Immature natural killer cell (primary cell): ENCODE measurements around the gene IGSF21. TPM values are rescaled to one million over a fixed set of nuclear protein-coding genes. Genes with fewer than 3 reads are reported as not detected.

Experiments used
- DNase-seq, 3 donors: peaks; one replicate each; pipeline ENCODE4 v3.0.0; 2022; ENCODE audit warnings: mixed read lengths in 1 of 3
- H3K27ac Mint-ChIP-seq, 6 donors: one replicate each; pipeline ENCODE4 v1.8.0; 2020; ENCODE audit warnings: mixed read lengths in 6 of 6, mild to moderate bottlenecking in 5 of 6, inconsistent platforms in 4 of 6, moderate library complexity in 3 of 6
- H3K27me3 Mint-ChIP-seq, 3 donors: one replicate each; pipeline ENCODE4 v1.8.0; 2020 to 2021; ENCODE audit warnings: low read depth in 3 of 3, mild to moderate bottlenecking in 3 of 3, mixed read lengths in 3 of 3, moderate library complexity in 3 of 3, inconsistent platforms in 1 of 3
- H3K36me3 Mint-ChIP-seq, 3 donors: one replicate each; pipeline ENCODE4 v1.8.0; 2020; ENCODE audit warnings: mixed read lengths in 3 of 3, inconsistent platforms in 2 of 3, mild to moderate bottlenecking in 2 of 3
- H3K4me1 Mint-ChIP-seq, 2 donors: one replicate each; pipeline ENCODE4 v1.8.0; 2020; ENCODE audit warnings: inconsistent platforms in 2 of 2, mild to moderate bottlenecking in 2 of 2, mixed read lengths in 2 of 2, moderate library complexity in 1 of 2
- H3K4me3 Mint-ChIP-seq, 5 donors: one replicate each; pipeline ENCODE4 v1.8.0; 2020; ENCODE audit warnings: mild to moderate bottlenecking in 5 of 5, mixed read lengths in 5 of 5, inconsistent platforms in 3 of 5, moderate library complexity in 3 of 5
- H3K9me3 Mint-ChIP-seq, 6 donors: one replicate each; pipeline ENCODE4 v1.8.0; 2020; ENCODE audit warnings: mild to moderate bottlenecking in 6 of 6, mixed read lengths in 6 of 6, inconsistent platforms in 4 of 6, moderate library complexity in 3 of 6
- polyA plus RNA-seq, 3 donors: library from polyadenylated mRNA; unstranded; fragments of 300-500 nt; fragmentation: Illumina TruSeq; gene quantifications; one replicate each; pipeline ENCODE4 v1.2.3, GENCODE V29; 2021

The IGSF21 gene
- polyA plus RNA-seq, 3 donors from 2014 or later, result not detected

- no peak for DNase-seq
- Mint-ChIP-seq H3K27ac (no peak overlapping the region), H3K36me3 (no peaks in the 10 kb centered on the region), H3K4me3 (no peak overlapping the region), H3K9me3 (no peaks in the 10 kb centered on the region), H3K4me1 (no peaks in the 10 kb centered on the region), H3K27me3 (peaks cover 4 to 11% (median 4%) of the 10 kb centered on the region in 3 donors)
Measured at GRCh38 chr1:18118078-18118477, 10.5 kb downstream of the IGSF21 start.

GRCh38 chr1:18118491-18118890, 10.9 kb downstream of the IGSF21 start:
- no peak overlapping the region for H3K4me3 Mint-ChIP-seq
- H3K9me3 Mint-ChIP-seq, result no peaks in the 10 kb centered on the region
- no peaks in the 10 kb centered on the region for H3K4me1 Mint-ChIP-seq
- H3K27ac Mint-ChIP-seq, result no peak overlapping the region
- no peak for DNase-seq
- no peaks in the 10 kb centered on the region for H3K36me3 Mint-ChIP-seq
- H3K27me3 Mint-ChIP-seq, result peaks cover 4 to 10% (median 4%) of the 10 kb centered on the region in 3 donors

GRCh38 chr1:18119289-18119688, 11.7 kb downstream of the IGSF21 start:
- H3K27me3 Mint-ChIP-seq, result peaks cover 4 to 9% (median 4%) of the 10 kb centered on the region in 3 donors
- H3K4me1 Mint-ChIP-seq, result no peaks in the 10 kb centered on the region

GRCh38 chr1:18119771-18120377, 12.3 kb downstream of the IGSF21 start:
- no peaks in the 10 kb centered on the region for H3K36me3 Mint-ChIP-seq
- no peak overlapping the region for H3K27ac Mint-ChIP-seq
- no peak overlapping the region for H3K4me3 Mint-ChIP-seq
- no peak for DNase-seq
- peaks cover 4 to 9% (median 4%) of the 10 kb centered on the region in 3 donors for H3K27me3 Mint-ChIP-seq
- no peaks in the 10 kb centered on the region for H3K4me1 Mint-ChIP-seq
- no peaks in the 10 kb centered on the region for H3K9me3 Mint-ChIP-seq

More at GRCh38 chr1:18119289-18119688, 11.7 kb downstream of the IGSF21 start:
- DNase-seq, result no peak
- H3K27ac Mint-ChIP-seq, result no peak overlapping the region
- no peaks in the 10 kb centered on the region for H3K36me3 Mint-ChIP-seq
- no peak overlapping the region for H3K4me3 Mint-ChIP-seq
- H3K9me3 Mint-ChIP-seq, result no peaks in the 10 kb centered on the region

GRCh38 chr1:18120638-18121037, 13.0 kb downstream of the IGSF21 start:
- no peaks in the 10 kb centered on the region for H3K36me3 Mint-ChIP-seq
- H3K27me3 Mint-ChIP-seq, result peaks cover 4 to 9% (median 8%) of the 10 kb centered on the region in 3 donors
- no peak overlapping the region for H3K4me3 Mint-ChIP-seq
- DNase-seq, result no peak
- no peaks in the 10 kb centered on the region for H3K9me3 Mint-ChIP-seq
- H3K27ac Mint-ChIP-seq, result no peak overlapping the region
- no peaks in the 10 kb centered on the region for H3K4me1 Mint-ChIP-seq

GRCh38 chr1:18121072-18121820, 13.6 kb downstream of the IGSF21 start:
- H3K36me3 Mint-ChIP-seq, result no peaks in the 10 kb centered on the region
- no peak overlapping the region for H3K27ac Mint-ChIP-seq
- H3K4me3 Mint-ChIP-seq, result no peak overlapping the region
- H3K9me3 Mint-ChIP-seq, result no peaks in the 10 kb centered on the region
- no peaks in the 10 kb centered on the region for H3K4me1 Mint-ChIP-seq
- H3K27me3 Mint-ChIP-seq, result peaks cover 4 to 9% (median 8%) of the 10 kb centered on the region in 3 donors
- DNase-seq, result no peak

- H3K27me3 Mint-ChIP-seq, result peaks cover 4 to 6% (median 4%) of the 10 kb centered on the region in 3 donors
- H3K36me3 Mint-ChIP-seq, result no peaks in the 10 kb centered on the region
Measured at GRCh38 chr1:18123467-18123992, 15.9 kb downstream of the IGSF21 start.

GRCh38 chr1:18124977-18125376, 17.4 kb downstream of the IGSF21 start:
- Mint-ChIP-seq H3K36me3 (no peaks in the 10 kb centered on the region), H3K4me1 (no peaks in the 10 kb centered on the region), H3K27me3 (peaks cover 0 to 11% (median 3%) of the 10 kb centered on the region in 3 donors), H3K27ac (no peak overlapping the region), H3K4me3 (no peak overlapping the region), H3K9me3 (no peaks in the 10 kb centered on the region)
- no peak for DNase-seq

More at GRCh38 chr1:18123467-18123992, 15.9 kb downstream of the IGSF21 start:
- no peak for DNase-seq
- Mint-ChIP-seq H3K4me3 (no peak overlapping the region), H3K4me1 (no peaks in the 10 kb centered on the region), H3K9me3 (no peaks in the 10 kb centered on the region), H3K27ac (no peak overlapping the region)

GRCh38 chr1:18126616-18127015, 19.0 kb downstream of the IGSF21 start:
- no peaks in the 10 kb centered on the region for H3K9me3 Mint-ChIP-seq
- H3K27me3 Mint-ChIP-seq, result peaks cover 0 to 12% (median 3%) of the 10 kb centered on the region in 3 donors
- DNase-seq, result no peak
- no peaks in the 10 kb centered on the region for H3K36me3 Mint-ChIP-seq
- no peaks in the 10 kb centered on the region for H3K4me1 Mint-ChIP-seq
- no peak overlapping the region for H3K4me3 Mint-ChIP-seq
- H3K27ac Mint-ChIP-seq, result no peak overlapping the region

GRCh38 chr1:18128298-18128697, 20.7 kb downstream of the IGSF21 start:
- no peak overlapping the region for H3K27ac Mint-ChIP-seq
- no peaks in the 10 kb centered on the region for H3K36me3 Mint-ChIP-seq
- H3K9me3 Mint-ChIP-seq, result no peaks in the 10 kb centered on the region
- H3K4me1 Mint-ChIP-seq, result no peaks in the 10 kb centered on the region
- H3K4me3 Mint-ChIP-seq, result no peak overlapping the region
- peaks cover 3 to 13% (median 4%) of the 10 kb centered on the region in 3 donors for H3K27me3 Mint-ChIP-seq
- no peak for DNase-seq

- Mint-ChIP-seq H3K4me1 (no peaks in the 10 kb centered on the region), H3K27me3 (peaks cover 3 to 11% (median 10%) of the 10 kb centered on the region in 3 donors), H3K27ac (no peak overlapping the region), H3K4me3 (no peak overlapping the region), H3K9me3 (no peaks in the 10 kb centered on the region), H3K36me3 (no peaks in the 10 kb centered on the region)
- DNase-seq, result no peak
Measured at GRCh38 chr1:18130356-18130755, 22.8 kb downstream of the IGSF21 start.

GRCh38 chr1:18132022-18132710, 24.6 kb downstream of the IGSF21 start:
- DNase-seq, result no peak
- Mint-ChIP-seq H3K27ac (no peak overlapping the region), H3K4me3 (no peak overlapping the region), H3K9me3 (peaks cover 0 to 2% (median 0%) of the 10 kb centered on the region in 6 donors), H3K36me3 (no peaks in the 10 kb centered on the region), H3K4me1 (no peaks in the 10 kb centered on the region), H3K27me3 (peaks cover 3 to 10% (median 8%) of the 10 kb centered on the region in 3 donors)

GRCh38 chr1:18132711-18133541, 25.3 kb downstream of the IGSF21 start:
- Mint-ChIP-seq H3K36me3 (no peaks in the 10 kb centered on the region), H3K4me1 (no peaks in the 10 kb centered on the region), H3K4me3 (no peak overlapping the region), H3K27me3 (peaks cover 2 to 10% (median 8%) of the 10 kb centered on the region in 3 donors), H3K9me3 (peaks cover 0 to 2% (median 0%) of the 10 kb centered on the region in 6 donors), H3K27ac (no peak overlapping the region)
- no peak for DNase-seq
